IMR-90 (cell line): Measurements from ENCODE around the gene SUCLA2. TPM values are rescaled to one million over a fixed set of nuclear protein-coding genes. Genes with fewer than 3 reads are reported as not detected.

Source experiments
- ATAC-seq: fragments of 200-7000 bp; cut with Tn5 transposase; 2 replicates; pipeline ENCODE4 v1.9.1; 2020; ENCODE audit warnings: low read depth, mild to moderate bottlenecking, moderate library complexity
- BruUV-seq: library from RNA; stranded (reverse); fragments of 400-500 nt; replicated peaks from 2 replicates; lab custom pipeline; 2021; lab: Mats Ljungman, UMichigan
- CTCF ChIA-PET: fragments of 300-600 bp; formaldehyde crosslinking; extraction: SDS; loops from one replicate; lab custom pipeline; 2021; ENCODE audit warnings: antibody characterized with exemption; lab: Yijun Ruan, JAX
- POLR2A ChIA-PET: fragments of 300-600 bp; sonication (Branson Sonifier 250); formaldehyde crosslinking; loops from one replicate; lab custom pipeline; 2022; ENCODE audit warnings: antibody characterized with exemption; ENCODE audit not compliant: unreplicated experiment; lab: Charles Lee
- DNase-seq: peaks from one replicate; pipeline ENCODE4 v3.0.0; 2013
- H2AFZ ChIP-seq: replicated peaks from 2 replicates; pipeline ENCODE3; 2013; ENCODE audit warnings: low read length, mild to moderate bottlenecking; ENCODE audit not compliant: poor library complexity
- H2AK5ac ChIP-seq: 2 replicates; pipeline ENCODE4 v1.6.1; 2013; ENCODE audit warnings: low read depth, low read length, inconsistent platforms
- H2AK9ac ChIP-seq: replicated peaks from 2 replicates; pipeline ENCODE3; 2013; ENCODE audit warnings: mild to moderate bottlenecking, low read depth, low read length, moderate library complexity; ENCODE audit not compliant: poor library complexity
- H2BK120ac ChIP-seq: 2 replicates; pipeline ENCODE4 v1.6.1; 2013; ENCODE audit warnings: low read depth, low read length, inconsistent platforms
- H2BK15ac ChIP-seq: 3 replicates; pipeline ENCODE4 v1.6.1; 2013; ENCODE audit warnings: low read depth, low read length, inconsistent platforms
- H2BK20ac ChIP-seq: 2 replicates; pipeline ENCODE4 v1.6.1; 2013; ENCODE audit warnings: low read depth, mild to moderate bottlenecking, inconsistent platforms, low read length, moderate library complexity
- H2BK5ac ChIP-seq: 2 replicates; pipeline ENCODE4 v1.6.1; 2013; ENCODE audit warnings: mild to moderate bottlenecking, low read depth, low read length, inconsistent platforms; ENCODE audit not compliant: poor library complexity, severe bottlenecking
- H3K14ac ChIP-seq: replicated peaks from 2 replicates; pipeline ENCODE4 v1.6.1; 2013; ENCODE audit warnings: low read depth, low read length, inconsistent platforms
- H3K18ac ChIP-seq: 2 replicates; pipeline ENCODE4 v1.6.1; 2013; ENCODE audit warnings: low read depth, low read length, control low read depth
- H3K23ac ChIP-seq: 2 replicates; pipeline ENCODE4 v1.6.1; 2013; ENCODE audit warnings: low read depth, low read length, inconsistent platforms
- H3K27ac ChIP-seq: 2 replicates; pipeline ENCODE4 v1.5.1; 2013; ENCODE audit warnings: mild to moderate bottlenecking, control low read depth, low read length; ENCODE audit not compliant: insufficient read depth
- H3K27me3 ChIP-seq: 2 replicates; pipeline ENCODE4 v1.6.1; 2013; ENCODE audit warnings: low read length; ENCODE audit not compliant: control insufficient read depth, insufficient read depth
- H3K36me3 ChIP-seq: 2 replicates; pipeline ENCODE4 v1.6.1; 2013; ENCODE audit warnings: low read length, mixed read lengths; ENCODE audit not compliant: control insufficient read depth, insufficient read depth
- H3K4ac ChIP-seq: 2 replicates; pipeline ENCODE4 v1.6.1; 2013; ENCODE audit warnings: low read depth, low read length, inconsistent platforms
- H3K4me1 ChIP-seq: 2 replicates; pipeline ENCODE4 v1.6.1; 2013; ENCODE audit warnings: low read length, mixed read lengths; ENCODE audit not compliant: control insufficient read depth, insufficient read depth
- H3K4me2 ChIP-seq: 2 replicates; pipeline ENCODE4 v1.6.1; 2013; ENCODE audit warnings: low read depth, mild to moderate bottlenecking, control low read depth, low read length, moderate library complexity
- H3K4me3 ChIP-seq: 2 replicates; pipeline ENCODE4 v1.5.1; 2013; ENCODE audit warnings: low read depth, mild to moderate bottlenecking, control low read depth, low read length, moderate library complexity; ENCODE audit not compliant: insufficient read depth
- H3K56ac ChIP-seq: 2 replicates; pipeline ENCODE4 v1.6.1; 2013; ENCODE audit warnings: low read length, inconsistent platforms; ENCODE audit not compliant: insufficient read depth; ENCODE audit errors: extremely low read depth
- H3K79me1 ChIP-seq, 2 experiments: 2 replicates each; pipeline ENCODE4 v1.6.1; 2013; ENCODE audit warnings: low read length in 2 of 2, inconsistent platforms in 1 of 2, low read depth in 1 of 2
- H3K9ac ChIP-seq: 2 replicates; pipeline ENCODE4 v1.6.1; 2013; ENCODE audit warnings: low read depth, low read length, control low read depth
- H3K9me1 ChIP-seq: 2 replicates; pipeline ENCODE4 v1.6.1; 2013; ENCODE audit warnings: low read length, inconsistent platforms; ENCODE audit not compliant: insufficient read depth
- H3K9me3 ChIP-seq: 2 replicates; pipeline ENCODE4 v1.6.1; 2013; ENCODE audit warnings: low read length; ENCODE audit not compliant: control insufficient read depth, insufficient read depth
- H4K20me1 ChIP-seq: 2 replicates; pipeline ENCODE4 v1.6.1; 2013; ENCODE audit warnings: low read length, inconsistent platforms; ENCODE audit not compliant: insufficient read depth
- H4K5ac ChIP-seq: 2 replicates; pipeline ENCODE4 v1.6.1; 2013; ENCODE audit warnings: mild to moderate bottlenecking, low read depth, low read length, control low read depth
- H4K8ac ChIP-seq, 2 experiments: 2 replicates each; pipeline ENCODE4 v1.6.1; 2013; ENCODE audit warnings: low read depth in 2 of 2, low read length in 2 of 2, control low read depth in 1 of 2, inconsistent platforms in 1 of 2
- H4K91ac ChIP-seq: 2 replicates; pipeline ENCODE4 v1.6.1; 2013; ENCODE audit warnings: low read depth, low read length, inconsistent platforms; ENCODE audit not compliant: insufficient read depth
- MXI1 ChIP-seq: IDR thresholded peaks from 2 replicates; pipeline ENCODE4 v1.6.1; 2012; ENCODE audit warnings: low read depth, mild to moderate bottlenecking, low read length, moderate library complexity, borderline replicate concordance
- WGBS, 2 experiments: methylation state at CpG; one replicate each; pipeline versions ENCODE4 v1.1.5 to v1.1.7; 2013; ENCODE audit warnings: missing lambda C conversion rate in 2 of 2; ENCODE audit not compliant: insufficient read length in 1 of 2; ENCODE audit errors: extremely low coverage in 2 of 2; 5-methylcytosine and 5-hydroxymethylcytosine counted together
- dilution Hi-C: fragments of 300-500 bp; cut with HindIII; formaldehyde crosslinking; loops from one replicate; pipeline ENCODE4 v1.14.3; 2018; ENCODE audit warnings: low sequenced_read_pairs; ENCODE audit not compliant: unreplicated experiment
- in situ Hi-C: fragments of 300-500 bp; cut with MboI; formaldehyde crosslinking; loops from 3 replicates; pipeline ENCODE4 v1.14.3; 2019; ENCODE audit warnings: low sequenced_read_pairs, inconsistent platforms, mixed read lengths
- intact Hi-C: fragments of 100-400 bp; cut with micrococcal nuclease; formaldehyde crosslinking; loops from 2 replicates; pipeline ENCODE4 v1.10.0; 2022
- polyA plus RNA-seq, 3 experiments: library from polyadenylated mRNA; depleted of rRNA; stranded (reverse); fragments of >200 nt; gene quantifications; 2 replicates each; pipeline ENCODE4 v1.2.3, GENCODE V29; 2012; ENCODE audit warnings: low replicate concordance in 1 of 3
- total RNA-seq: library from RNA; depleted of rRNA; stranded (reverse); fragments of >200 nt; gene quantifications from 2 replicates; pipeline ENCODE4 v1.2.3, GENCODE V29; 2012

SUCLA2 gene
- total and polyA plus RNA-seq, 2 of the 4 experiments (the other 2 are of a cell fraction), result 31.5 to 36.1 TPM

DNA sequence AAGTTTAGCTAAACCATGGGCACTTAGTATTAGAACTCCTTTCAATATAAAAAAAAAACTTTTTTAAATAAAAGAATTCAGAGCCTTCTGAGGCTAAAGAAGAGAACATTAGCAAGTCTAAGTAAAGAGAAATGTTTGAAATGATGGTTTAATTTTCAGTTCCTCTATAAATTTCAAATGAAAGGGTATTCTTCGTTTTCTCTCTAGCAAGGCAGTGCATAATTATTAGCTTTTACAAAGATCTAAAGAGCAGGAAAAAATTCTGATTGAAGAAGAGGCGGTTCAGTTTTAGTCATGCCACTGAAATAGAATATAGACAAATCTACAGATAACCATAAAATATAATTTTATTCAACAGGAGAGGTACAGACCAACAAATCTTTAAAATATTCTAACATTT is 18.0 kb downstream of the SUCLA2 start:
- H3K4me2 ChIP-seq, result no peak overlapping the region
- no peak overlapping the region for H4K8ac ChIP-seq
- POLR2A ChIA-PET, result no interaction called here
- H3K9me1 ChIP-seq, result no peaks in the 10 kb centered on the region
- H2AK5ac ChIP-seq, result no peak overlapping the region
- H3K4ac ChIP-seq, result no peak overlapping the region
- dilution Hi-C loops (no loop called here), in situ Hi-C loops (no loop called here), intact Hi-C loops (no loop called here)
- no peak overlapping the region for H2BK15ac ChIP-seq
- H2AFZ ChIP-seq, result no peak overlapping the region
- ATAC-seq (no peak), DNase-seq (no peak)
- WGBS, 2 experiments, result no CpG with 5 or more reads among the region's 2 CpGs
- no peak overlapping the region for H2BK5ac ChIP-seq
- no peak overlapping the region for H3K14ac ChIP-seq
- no peak overlapping the region for H3K27ac ChIP-seq
- H3K18ac ChIP-seq, result no peak overlapping the region
- H2BK20ac ChIP-seq, result no peak overlapping the region
- no peaks in the 10 kb centered on the region for H3K79me1 ChIP-seq
- H4K20me1 ChIP-seq, result no peaks in the 10 kb centered on the region
- no peak overlapping the region for H4K5ac ChIP-seq
- H3K9me3 ChIP-seq, result no peaks in the 10 kb centered on the region
- no peak for TF ChIP-seq MXI1
- CTCF ChIA-PET, result interaction anchor here (1.3 kb wide), 1 partner anchor 12 kb away, joined by 4 read pairs; no protein-coding TSS in a partner anchor
- no peak overlapping the region for H2AK9ac ChIP-seq
- H2BK120ac ChIP-seq, result no peak overlapping the region
- H3K4me1 ChIP-seq, result no peaks in the 10 kb centered on the region
- H3K27me3 ChIP-seq, result no peaks in the 10 kb centered on the region
- no peak overlapping the region for H3K56ac ChIP-seq
- H3K23ac ChIP-seq, result no peak overlapping the region
- no TSS peak for BruUV-seq
- no peak overlapping the region for H3K9ac ChIP-seq
- no peak overlapping the region for H4K91ac ChIP-seq
- H3K4me3 ChIP-seq, result no peak overlapping the region
- no peaks in the 10 kb centered on the region for H3K36me3 ChIP-seq
